WI38 (cell line): Measurements from ENCODE around the gene MAPK4.

Source experiments
- H3K4me3 ChIP-seq: 2 replicates; pipeline ENCODE4 v1.5.1; 2011; ENCODE audit warnings: low read depth, mild to moderate bottlenecking, control low read depth, low read length
- CTCF ChIP-seq: IDR thresholded peaks from 2 replicates; pipeline ENCODE4 v1.5.1; 2012; ENCODE audit warnings: low read depth, mild to moderate bottlenecking, control low read depth, low read length

MAPK4 gene

GRCh38 chr18:50627594-50628532 lies 68.0 kb downstream of the MAPK4 start:
- TF ChIP-seq CTCF: no peak
- H3K4me3 ChIP-seq: no peak overlapping the region

GRCh38 chr18:50628533-50628905 lies 68.6 kb downstream of the MAPK4 start:
- no peak for TF ChIP-seq CTCF
- no peak overlapping the region for H3K4me3 ChIP-seq

- no peak overlapping the region for H3K4me3 ChIP-seq
- TF ChIP-seq CTCF: no peak
Measured at GRCh38 chr18:50629148-50629631, 69.3 kb downstream of the MAPK4 start.

GRCh38 chr18:50630895-50631294 lies 71.0 kb downstream of the MAPK4 start:
- no peak for TF ChIP-seq CTCF
- no peak overlapping the region for H3K4me3 ChIP-seq

GRCh38 chr18:50632895-50633515 lies 73.1 kb downstream of the MAPK4 start:
- TF ChIP-seq CTCF: no peak
- H3K4me3 ChIP-seq: no peak overlapping the region

GRCh38 chr18:50633992-50634391 lies 74.1 kb downstream of the MAPK4 start:
- TF ChIP-seq CTCF: no peak
- H3K4me3 ChIP-seq: no peak overlapping the region

- H3K4me3 ChIP-seq: no peak overlapping the region
- TF ChIP-seq CTCF: no peak
Measured at GRCh38 chr18:50636366-50637057, 76.6 kb downstream of the MAPK4 start.
